ENCODE measurements around the gene DLL3.

Gene DLL3

GRCh38 chr19:39483141-39483540 is 15.6 kb upstream of the DLL3 start:
- no peak for DNase-seq

DNA sequence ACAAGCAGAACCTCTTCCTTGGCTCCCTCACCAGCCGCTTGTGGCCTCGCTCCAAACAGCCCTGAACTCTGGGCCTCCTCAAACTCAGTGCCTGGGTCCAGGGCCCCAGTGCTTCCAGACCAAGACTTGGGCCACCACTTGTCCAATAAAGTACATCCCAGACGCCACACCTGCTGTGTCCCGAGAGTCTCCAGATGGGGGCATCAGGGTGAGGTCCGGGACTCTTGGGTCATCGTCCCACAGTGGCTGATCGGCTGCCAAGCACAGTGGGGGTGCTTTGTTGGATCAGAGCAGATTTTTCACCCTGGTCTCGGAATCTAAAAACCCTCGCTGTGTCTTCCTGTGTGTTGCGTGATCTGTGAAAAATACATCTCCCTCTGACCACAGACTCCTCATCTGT is 9.0 kb upstream of the DLL3 start:
- DNase-seq, result no peak

DNA sequence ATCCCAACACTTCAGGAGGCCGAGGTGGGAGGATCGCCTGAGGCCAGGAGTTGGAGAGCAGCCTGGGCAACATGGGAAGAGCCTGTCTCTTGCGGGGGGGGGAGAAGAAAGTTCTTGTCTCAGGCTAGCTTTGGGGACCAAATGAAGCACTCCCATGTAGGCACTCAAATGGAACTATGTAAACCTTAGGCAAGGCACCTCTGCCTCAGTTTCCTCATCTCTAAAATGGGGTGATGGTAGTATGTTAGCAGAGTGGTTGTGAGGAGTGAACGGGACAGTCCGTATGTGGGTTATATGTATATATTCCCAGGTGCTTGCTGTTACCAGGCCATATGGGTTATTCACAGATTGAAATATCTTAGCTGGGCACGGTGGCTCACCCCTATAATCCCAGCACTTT is 6.5 kb upstream of the DLL3 start:
- DNase-seq, result no peak

GRCh38 chr19:39492788-39493187 is 6.0 kb upstream of the DLL3 start:
- no peak for DNase-seq

GRCh38 chr19:39494661-39495060 is 4.1 kb upstream of the DLL3 start:
- DNase-seq, result no peak

DNA sequence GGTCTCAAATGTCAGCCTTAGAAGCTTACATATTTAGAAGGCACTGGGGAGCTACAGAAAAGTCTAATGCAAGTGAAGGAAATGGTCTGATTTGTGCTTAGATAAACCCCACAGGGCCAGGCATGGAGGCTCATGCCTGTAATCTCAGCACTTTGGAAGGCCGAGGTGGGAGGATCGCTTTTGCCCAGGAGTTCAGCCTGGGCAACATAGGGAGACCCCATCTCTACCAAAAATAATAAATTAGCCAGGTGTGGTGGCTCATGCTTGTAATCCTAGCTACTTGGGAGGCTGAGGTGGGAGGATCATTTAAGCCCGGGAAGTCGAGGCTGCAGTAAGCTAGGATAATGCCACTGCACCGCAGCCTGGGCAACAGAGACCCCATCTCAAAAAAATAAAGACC is 2.7 kb upstream of the DLL3 start:
- no peak for DNase-seq

DNA sequence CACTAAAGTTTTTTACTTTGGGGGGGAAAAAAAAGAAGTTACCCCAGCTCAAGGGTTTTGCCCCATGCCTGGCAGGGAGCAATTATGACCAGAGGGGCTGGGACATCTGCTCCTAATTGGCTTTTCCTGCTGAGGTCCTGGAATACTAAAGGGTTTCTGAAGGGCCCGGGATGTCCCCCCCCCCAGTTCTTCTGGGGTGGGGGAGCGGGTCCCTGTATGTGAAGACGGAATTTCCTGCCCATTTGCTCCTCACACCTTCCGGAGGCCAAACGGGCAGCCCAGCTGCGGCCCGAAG is 1.1 kb upstream of the DLL3 start:
- no peak for DNase-seq

DNA sequence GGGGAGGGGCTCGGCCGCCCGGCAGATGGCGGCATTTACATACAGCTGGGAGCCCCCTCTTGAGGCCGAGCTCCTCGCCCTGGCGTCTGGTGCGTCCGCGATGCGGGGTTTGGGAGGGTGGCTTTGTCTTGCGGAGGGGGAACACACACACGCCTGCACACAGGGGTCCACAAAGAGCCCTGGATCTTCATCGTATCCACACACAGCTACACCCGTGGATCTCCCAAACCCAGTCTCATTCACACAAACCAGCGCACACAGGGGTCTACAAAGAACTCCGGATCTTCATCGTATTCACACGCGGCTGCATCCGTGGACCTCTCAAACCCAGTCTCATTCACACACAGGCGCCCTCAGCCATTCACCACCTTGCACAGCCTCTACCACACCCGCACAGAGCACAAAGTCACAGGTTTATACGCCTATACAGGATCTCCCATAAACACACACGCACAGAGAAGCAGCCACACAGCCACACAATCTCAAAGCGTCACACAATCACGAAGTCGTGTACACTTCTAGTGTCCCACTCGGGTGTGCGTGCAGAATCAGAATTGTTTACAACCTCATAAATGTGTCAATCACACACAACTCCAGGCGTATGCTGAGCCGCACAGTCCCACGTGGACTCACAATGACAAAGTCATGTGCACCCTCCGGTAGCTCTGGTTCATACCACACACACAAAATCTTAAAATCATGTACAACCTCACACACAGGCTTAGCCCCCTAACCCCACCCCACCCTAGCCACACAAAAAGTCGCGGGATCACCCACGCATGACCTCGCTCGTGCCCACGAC is 550 bp upstream of the DLL3 start:
- peak in 1 of 2 experiments; percentile 52 for DNase-seq

DNA sequence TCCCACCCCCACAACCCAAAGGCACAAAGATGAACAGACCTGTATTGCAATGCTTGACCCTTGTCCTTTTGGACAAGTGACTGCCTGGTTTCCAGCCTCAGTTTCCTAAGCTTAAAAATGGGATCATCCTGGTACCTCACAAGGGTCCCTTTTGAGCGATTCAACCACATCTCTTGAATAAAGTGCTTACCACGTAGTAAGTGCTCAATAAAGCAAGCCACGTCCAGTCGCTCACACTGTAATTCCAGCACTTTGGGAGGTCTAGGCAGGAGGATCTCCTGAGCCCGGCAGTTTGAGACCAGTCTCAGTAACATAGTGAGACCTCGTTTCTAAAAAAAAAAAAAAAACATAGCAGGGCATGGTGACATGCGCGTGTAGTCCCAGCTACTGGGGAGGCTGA is 1.2 kb downstream of the DLL3 start:
- no peak for DNase-seq

GRCh38 chr19:39500543-39500942 is 1.8 kb downstream of the DLL3 start:
- no peak for DNase-seq

GRCh38 chr19:39501340-39501739 is 2.6 kb downstream of the DLL3 start:
- no peak for DNase-seq

DNA sequence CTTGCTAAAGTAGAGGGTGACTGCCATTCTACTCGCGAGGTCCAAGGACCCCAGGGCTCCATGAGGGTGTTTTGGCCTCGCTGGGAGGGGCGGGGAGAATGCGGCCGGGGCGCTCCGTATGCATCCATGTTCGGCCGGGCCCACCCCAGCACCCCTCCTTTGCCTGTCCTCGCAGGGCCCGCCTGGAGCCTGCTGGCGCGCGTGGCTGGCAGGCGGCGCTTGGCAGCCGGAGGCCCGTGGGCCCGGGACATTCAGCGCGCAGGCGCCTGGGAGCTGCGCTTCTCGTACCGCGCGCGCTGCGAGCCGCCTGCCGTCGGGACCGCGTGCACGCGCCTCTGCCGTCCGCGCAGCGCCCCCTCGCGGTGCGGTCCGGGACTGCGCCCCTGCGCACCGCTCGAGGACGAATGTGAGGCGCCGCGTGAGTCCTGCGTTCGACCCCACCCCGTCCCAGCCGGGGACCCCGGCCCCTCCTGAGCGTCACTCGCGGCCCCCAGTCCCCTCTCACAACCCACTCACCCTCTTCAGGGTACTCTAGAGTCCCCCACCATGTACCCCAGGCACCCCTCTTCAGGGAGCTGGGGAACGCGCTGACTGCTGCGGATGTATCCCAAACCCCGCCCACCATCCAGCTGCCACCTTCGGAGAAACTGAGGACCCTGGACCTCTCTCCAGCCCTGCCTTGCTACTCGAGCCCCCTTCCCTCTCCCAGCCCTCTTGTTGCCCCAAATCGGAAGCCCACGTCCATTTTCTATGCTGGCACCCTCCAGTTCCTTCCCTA is 4.1 kb downstream of the DLL3 start:
- peak; percentile 84 to 89 for DNase-seq

DNA sequence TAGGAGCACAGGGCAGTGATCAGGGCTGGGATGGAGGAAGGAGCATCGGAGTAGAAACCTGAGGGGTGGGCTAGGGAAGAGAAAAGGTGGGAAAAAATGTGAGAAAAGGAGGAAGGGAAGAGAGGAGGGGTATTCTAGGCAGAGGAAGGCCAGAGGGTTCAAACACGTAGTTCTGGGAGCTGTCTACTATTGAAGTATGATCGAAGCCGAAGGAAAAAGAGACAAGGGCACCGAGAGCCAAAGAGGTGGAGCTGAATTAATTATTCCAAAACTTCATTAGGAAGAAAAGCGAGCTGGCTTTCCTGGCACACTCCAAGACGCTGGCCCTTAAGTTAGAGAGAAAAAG is 7.8 kb downstream of the DLL3 start:
- DNase-seq, result no peak

DNA sequence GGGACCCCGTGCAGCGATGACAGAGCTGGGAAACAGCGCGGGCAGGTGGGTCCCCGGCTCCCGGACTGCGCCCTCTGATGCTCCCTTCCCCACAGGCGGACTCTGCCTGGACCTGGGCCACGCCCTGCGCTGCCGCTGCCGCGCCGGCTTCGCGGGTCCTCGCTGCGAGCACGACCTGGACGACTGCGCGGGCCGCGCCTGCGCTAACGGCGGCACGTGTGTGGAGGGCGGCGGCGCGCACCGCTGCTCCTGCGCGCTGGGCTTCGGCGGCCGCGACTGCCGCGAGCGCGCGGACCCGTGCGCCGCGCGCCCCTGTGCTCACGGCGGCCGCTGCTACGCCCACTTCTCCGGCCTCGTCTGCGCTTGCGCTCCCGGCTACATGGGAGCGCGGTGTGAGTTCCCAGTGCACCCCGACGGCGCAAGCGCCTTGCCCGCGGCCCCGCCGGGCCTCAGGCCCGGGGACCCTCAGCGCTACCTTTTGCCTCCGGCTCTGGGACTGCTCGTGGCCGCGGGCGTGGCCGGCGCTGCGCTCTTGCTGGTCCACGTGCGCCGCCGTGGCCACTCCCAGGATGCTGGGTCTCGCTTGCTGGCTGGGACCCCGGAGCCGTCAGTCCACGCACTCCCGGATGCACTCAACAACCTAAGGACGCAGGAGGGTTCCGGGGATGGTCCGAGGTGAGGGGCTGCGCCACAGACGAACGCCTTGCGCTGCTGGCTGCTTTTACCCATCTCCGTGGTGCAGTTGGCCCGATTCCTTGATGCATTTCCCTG is 8.4 kb downstream of the DLL3 start:
- peak; percentile 67 to 79 for DNase-seq

GRCh38 chr19:39507715-39508364 is 9.1 kb downstream of the DLL3 start:
- DNase-seq, result no peak

GRCh38 chr19:39508629-39509028 is 9.9 kb downstream of the DLL3 start:
- DNase-seq, result no peak

DNA sequence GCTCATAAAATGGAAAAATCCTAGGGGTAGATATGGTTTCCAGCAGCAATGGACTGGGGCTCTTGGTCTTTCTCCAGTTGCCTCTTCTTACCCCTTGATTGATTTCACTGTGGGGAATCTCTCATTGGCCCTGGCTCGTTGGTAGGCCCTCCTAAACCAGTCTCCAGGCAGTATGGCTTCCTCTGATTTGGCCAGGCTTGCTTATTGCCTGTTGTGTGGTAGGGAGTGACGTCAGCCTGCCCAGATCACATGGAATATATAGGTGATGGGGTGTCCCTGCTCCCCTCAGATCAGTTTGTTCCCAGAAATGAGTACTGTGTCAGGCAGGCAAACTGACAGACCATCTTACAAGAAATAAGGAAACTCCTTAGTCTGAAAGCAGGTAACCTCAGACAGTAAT is 10.5 kb downstream of the DLL3 start:
- no peak for DNase-seq

- DNase-seq, result no peak
Measured at GRCh38 chr19:39512988-39513387, 14.2 kb downstream of the DLL3 start.

GRCh38 chr19:39514840-39515550 is 16.2 kb downstream of the DLL3 start, which contains the start of gene SELENOV:
SELENOV (plus strand) TSS chr19:39515139; CDS start chr19:39515213, 74 bp downstream.
- DNase-seq, result no peak

GRCh38 chr19:39515551-39516191 is 16.9 kb downstream of the DLL3 start:
- DNase-seq, result no peak

GRCh38 chr19:39516270-39516669 is 17.5 kb downstream of the DLL3 start:
- no peak for DNase-seq

- DNase-seq, result no peak
Measured at GRCh38 chr19:39517432-39517831, 18.7 kb downstream of the DLL3 start.
